Occipital lobe (tissue), 2 donors: ENCODE data around the gene TP53I11. TPM values are rescaled to one million over a fixed set of nuclear protein-coding genes. Genes with fewer than 3 reads are reported as not detected.
A peak's percentile ranks its signal among the peaks of the same experiment; 100 is the strongest.

Source experiments
- DNase-seq: peaks from one replicate; lab custom pipeline; 2025; lab: John Stamatoyannopoulos, UW
- total RNA-seq: library from RNA; depleted of rRNA; stranded (reverse); fragments of >200 nt; gene quantifications from one replicate; pipeline ENCODE4 v1.2.3, GENCODE V29; 2014

TP53I11 gene
- total RNA-seq, 1 donor from 2014 or later: 27.1 TPM

DNA sequence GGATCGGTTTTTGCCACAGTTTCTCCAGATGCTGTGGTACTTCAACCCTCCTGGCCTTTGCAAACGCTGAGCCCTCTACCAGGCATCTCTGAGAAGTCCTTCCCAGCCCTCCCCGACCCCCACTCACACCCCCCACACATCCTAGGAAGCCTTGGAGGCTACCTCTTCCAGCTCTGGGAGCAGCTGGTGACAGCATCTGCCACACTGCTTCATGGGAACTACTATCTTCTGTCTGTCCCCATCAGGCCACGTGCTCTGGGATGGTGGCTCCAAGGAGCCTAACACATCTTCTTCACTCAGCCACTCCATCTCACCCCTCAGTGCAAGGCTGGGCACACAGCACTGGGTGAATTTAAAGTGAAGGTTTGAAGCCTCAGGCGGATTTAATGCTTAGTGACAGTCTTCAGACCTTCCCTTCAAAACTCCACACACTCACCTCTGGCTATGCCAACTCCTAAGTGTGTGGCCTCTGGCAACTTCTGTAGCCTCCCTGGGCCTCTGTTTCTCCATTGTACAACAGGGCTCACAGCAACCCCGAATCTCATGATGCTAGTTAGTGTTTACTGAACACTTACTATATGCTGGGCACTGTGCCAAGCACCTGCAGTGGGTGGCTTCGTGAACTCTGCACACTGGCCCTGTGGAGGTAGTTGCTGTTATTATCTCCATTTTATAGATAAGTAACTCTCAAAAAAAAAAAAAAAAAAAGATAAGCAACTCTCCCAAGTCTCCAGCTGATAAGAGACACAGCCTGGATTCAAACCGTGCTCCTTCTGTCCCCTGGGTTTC is 7.3 kb upstream of the TP53I11 start:
- DNase-seq: no peak

DNA sequence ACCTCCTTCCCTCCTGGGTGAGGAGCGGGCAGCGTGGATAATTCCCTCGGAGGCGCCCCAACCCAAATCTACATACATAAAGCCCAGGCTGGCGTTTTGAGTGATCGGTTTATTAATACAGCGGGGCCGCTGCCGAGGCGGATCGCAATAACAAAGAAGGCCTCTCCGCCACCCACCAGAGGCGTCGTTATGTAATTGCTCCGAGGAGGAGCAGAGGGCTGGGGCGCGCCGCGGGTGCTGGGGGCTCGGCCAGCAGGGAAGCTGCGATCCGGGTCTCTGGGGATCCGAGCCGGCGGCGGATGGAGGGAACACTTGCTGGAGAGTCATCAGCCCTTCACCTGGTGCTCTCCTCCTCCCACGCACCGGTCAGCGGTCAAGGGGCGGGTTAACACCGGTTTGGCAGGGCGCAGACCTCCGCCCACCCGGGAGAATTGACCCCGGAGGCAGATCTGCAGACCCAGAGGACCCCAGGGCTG is 6.4 kb upstream of the TP53I11 start:
- DNase-seq: no peak

DNA sequence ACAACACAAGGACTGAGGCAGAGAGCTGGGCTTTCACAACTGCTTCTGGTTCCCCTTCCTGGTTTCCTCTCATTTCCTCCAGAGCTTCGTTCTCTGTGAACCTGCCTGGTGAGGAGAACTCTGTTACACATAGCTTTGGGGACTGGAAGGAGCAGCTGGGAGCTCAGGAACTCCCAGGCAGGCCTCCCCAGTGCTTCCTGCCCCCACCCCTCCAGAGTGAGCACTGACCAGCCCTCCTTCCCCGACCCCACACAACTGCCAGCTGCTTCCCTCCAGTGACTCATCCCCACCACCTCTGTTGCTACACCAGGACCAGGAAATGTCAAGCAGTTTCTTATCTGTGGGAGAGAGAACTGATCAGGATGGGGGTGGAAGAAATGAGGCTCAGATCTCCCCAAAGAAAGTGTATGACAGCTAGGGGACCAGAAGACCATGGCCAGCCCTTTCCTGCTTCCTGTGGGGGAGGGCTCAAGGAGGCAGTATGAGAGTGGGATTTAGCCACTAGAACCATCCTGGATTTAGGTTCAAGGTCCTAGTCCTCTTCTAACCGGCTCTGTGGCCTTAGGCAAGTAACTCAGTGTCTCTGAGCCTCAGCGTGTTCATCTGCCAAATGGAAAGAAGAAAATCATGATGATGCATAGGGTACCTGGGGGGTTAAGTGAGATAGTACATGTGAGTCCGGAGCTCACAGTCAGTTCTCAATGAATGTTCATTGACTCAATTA is 4.5 kb upstream of the TP53I11 start:
- no peak for DNase-seq

DNA sequence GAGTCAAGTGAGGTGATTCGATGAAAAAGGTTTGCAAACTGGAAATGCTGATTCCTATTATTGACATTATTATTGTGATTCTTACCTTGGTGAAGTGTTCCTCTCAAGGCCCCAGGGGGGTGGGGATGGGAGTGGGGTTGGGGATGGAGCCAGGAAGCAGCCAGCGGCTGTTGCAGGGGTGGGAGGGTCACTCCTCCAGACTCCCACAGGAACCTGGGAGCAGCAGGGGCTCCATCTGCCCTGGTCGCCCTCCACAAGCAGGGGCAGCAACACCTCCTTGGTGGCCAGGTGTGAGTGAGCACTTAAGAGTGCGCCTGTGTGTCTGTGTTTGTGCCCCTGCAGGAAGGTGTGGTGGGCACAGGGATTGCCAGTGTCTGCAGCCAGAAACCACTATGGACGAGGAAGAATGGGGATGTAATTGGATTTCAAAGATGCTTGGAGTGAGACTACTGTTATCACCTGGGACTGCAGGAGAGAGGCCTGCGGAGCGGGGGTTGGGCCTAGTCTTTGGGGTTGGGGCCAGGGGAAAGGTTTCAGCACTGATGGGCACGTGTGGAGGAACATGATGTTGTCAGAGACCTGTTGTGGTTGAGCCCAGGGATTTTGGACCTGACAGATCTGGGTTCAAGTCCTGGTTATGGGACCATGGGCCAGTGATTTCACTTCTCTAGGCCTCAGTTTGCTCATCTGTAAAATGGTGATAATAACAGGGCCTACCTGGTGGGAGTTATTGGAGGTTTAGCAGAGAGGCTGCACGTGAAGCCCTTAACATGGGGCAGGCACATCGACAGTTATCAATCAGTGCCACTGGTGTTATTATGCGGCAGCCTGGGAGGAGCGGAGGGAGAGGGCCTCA is 3.6 kb upstream of the TP53I11 start:
- DNase-seq: no peak

DNA sequence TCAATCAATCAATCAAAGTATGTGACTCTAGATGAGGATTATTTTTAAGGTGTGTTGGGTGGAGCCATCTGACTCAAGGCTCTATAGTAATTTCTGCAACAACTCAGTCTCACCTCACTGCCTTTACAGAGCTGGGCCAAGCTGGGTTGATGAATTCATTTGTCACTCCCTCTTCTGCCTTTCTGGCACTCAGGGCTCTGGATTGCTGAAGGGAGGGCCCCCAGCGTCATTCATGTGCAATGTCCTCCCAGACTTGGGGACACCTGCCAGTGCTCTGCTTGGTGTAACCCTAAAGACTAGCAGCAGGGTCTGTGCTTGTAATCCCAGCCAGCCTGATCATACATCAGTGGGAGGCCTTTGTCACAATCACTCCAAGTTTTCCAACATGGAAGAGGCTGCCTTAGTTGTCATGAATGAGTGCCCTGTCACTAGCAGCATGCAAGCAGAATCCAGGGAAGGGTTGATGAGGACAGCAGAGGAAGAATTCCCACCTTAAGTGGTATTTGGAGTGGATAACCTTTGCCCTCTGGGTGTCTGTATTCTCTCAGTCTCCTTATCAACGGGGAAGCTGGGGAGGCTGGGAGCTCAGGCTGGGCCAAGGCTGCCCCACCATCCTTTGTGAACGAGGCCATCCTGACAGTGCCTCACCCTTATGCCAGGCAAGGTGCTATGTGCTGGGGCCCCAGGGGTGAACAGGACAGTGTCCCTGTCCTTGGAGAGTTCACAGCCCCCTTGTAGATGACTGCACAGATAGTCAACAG is 2.0 kb upstream of the TP53I11 start:
- no peak for DNase-seq

DNA sequence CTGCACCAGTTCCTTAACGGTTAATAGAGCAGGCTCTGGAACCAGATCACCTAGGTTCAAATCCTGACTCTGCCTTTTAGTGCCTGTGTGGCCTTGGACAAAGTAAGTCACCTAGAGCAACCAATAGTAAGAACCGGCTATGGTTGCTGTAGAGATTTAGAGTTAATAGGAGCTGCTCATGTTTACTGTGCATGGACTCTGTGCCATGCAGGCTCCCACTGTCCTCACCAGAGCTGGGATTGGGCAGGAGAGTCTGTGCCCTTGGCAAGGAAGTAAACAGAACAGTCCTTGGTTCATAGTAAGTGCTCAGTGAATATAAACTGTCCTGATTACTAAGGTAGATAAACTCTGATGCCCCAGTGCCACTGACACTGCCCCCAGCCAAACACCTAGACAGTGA is 1.4 kb upstream of the TP53I11 start:
- no peak for DNase-seq

DNA sequence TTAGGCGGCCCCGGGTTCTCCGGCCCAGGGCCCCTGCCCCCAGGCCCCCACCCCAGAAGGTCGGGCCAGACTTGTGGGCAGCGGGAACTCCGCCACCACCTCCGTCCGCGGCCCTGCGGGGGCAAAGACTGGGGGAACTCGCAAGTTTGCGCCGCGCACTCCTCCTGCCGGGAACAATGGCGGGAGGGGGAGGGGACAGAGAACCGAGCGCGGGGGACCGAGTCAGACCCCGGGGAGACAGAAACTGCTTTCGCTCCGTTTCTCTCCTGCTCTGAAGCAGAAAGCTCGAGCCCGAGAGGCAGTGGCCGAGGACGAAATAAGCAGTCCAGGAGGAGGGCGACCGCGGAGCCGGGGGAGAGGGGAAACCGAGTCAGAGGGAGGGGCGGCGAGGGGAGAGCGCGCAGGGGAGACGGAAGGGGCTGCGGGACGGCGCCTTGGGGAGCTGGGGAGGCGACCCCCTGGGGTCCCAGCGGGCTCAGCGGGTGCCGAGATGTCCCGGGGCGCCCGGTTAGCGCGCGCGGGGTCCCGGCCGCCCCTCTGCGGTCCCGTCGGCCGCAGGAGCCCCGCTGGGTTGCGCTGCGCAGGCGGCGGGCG is 555 bp downstream of the TP53I11 start:
- no peak for DNase-seq

DNA sequence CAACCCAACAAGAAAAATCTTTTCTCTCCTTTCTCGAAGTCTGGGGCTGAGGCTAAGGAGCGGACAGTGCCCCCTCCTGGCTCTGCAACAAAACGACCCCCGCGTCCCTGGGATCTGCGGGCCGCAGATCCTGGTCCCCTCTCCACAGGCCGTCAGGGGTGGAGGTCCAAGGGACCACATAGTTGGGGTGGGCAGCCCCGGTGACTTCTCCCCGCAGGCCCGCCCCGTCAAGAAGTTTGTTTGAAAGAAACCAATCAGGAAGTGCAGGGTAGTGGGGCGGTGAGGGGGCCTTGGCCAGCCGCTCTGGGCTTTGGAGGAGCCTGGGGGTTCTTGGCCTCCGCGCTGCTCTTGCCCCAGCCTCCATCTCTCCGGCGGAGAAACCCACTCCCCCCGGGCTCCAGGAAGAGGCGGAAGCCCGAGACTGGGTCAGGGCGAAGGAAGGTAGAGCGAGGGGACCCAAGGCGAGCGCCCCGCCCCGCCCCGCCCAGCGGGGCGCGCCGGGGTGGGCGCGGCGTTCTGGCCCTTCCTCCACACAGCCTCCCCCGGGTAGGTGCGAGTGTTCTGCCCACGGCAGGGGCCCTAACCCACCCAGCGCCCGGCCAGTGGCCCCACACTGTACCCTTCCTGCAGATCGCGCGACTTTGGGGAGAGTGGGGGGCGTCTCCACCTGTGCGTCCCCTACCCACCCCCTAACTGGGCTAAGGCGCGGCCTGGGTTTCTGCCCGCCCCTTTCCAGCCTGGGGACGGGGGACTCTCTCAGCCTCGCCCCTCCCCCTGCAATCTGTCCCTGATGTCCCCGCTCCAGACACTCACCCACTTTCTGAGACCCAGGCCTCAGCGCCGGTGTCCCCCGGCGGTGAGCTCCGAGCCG is 1.3 kb downstream of the TP53I11 start:
- DNase-seq: no peak

DNA sequence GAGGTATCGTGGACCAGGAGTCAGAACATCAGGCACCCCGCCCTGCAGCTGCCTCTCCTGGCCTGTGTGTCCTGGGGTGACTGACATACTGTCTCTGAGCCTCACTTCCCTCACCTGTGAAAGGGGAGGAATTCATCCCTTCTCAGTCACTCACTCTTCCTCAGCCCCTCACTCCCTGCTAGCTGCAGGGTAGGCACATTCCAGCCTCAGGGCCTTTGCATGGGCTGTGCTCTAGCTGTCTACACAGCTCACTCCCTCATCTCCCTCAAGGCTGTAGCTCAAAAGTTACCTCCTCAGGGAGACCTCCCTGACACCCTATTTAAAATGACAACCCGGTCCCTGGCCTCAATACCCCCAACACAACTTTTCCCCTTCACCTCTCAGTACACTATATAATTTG is 2.5 kb downstream of the TP53I11 start:
- no peak for DNase-seq

DNA sequence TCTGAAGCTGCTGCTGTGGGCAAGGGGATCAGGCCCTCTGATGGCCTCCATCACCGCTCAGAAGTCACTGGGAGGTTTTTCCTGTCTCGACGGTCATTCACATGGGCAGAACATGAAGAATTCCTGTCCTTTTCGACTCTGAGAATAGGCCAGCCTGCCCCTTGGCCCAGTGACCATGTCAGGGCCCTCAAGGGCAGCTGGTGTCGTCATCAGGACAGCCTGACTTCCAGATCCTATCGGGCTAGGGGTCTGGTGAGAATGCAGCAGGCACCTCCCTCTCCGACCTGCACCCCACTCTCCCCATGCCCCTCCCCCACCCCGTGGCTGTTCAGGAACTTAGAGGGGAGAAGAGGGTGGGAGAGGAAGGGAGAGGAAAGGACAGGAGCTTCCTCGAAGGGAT is 3.6 kb downstream of the TP53I11 start:
- DNase-seq: no peak

DNA sequence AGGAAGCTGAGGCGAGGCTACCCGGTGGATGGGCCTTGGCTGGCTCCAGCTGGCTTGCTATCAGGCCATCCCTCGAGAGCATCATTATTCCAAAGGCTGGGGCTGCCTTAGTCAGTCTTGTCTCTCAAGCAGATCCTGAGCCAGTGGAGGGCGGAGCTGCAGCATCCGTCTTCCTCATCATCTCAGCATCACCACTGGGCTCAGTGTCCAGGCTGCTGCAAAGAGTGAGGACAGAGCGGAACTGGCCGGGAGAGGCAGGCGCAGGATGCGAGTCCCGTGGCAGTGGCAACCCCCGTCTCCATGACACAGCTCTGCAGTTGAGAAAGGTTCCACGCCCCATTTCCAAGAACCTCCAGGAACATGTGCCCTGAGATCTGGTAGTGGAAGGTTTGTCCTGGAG is 4.4 kb downstream of the TP53I11 start:
- peak; percentile 34 for DNase-seq

DNA sequence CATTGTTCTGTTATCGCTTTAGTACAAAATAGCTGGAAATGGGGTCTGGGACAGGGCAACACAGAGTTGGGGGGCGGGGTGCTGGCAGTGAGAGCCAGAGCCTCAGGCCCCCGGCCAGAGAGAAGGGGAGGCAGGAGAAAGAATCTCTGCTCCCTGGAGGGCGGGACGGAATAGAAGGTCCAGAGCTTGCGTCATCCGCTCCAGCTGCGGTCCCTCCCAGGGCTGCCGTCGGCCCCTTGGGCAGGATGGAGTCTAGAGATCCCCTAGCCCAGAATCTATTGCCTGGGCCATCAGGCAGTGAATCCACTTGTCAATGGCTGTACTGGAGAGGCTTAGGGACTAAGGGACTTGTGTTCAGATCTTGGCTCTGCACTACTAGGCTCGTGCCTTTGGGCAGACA is 5.0 kb downstream of the TP53I11 start:
- DNase-seq: no peak

DNA sequence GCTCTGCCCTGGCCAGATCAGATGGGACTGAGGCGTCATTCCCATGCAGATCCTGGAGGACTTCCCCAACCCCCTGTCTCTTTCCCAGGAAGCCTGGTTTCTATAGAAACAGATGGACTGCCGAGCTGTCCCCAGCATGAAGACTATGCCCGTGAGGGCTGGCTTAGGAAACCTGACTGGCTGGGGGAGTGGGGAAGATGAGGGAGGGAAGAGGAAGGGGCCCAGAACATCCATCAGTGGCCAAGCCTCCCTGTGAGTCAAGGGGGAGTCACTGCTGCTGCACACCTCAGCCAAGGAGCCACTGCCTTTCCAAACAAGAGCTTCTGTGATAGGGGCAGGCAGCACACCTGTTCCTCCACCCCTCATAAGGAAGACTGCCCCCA is 5.8 kb downstream of the TP53I11 start:
- DNase-seq: no peak

DNA sequence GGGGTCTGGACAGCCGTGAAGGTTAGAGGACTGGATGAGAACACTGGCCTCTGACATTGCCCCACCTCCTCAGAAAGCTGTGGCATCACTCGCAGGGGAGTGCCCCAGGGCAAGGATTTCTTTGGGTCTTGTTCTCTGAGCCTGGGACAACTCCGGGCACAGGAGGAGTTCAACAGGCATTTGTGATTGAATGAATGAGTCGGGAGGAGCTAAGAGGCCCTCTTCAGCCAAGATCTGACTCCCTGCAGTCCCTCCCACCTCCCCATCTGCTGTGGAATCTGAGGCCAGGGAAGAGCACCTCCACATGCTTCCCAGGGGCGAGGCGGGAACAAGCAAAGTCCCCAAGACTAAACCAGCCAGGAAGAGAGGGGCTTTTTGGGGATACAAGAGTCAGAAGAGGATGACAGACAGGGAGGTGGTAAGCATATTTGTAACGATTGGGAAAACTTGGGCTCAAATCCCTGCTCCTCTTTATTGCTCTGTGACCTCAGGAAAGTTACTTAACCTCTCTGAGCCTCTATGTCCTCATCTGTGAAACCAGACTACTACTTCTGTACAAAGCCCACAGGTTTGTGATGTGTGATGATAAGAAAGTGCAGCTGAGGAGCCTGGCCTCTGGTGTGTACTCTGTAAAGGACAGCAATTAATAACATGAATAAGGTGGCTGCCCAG is 6.4 kb downstream of the TP53I11 start:
- no peak for DNase-seq

DNA sequence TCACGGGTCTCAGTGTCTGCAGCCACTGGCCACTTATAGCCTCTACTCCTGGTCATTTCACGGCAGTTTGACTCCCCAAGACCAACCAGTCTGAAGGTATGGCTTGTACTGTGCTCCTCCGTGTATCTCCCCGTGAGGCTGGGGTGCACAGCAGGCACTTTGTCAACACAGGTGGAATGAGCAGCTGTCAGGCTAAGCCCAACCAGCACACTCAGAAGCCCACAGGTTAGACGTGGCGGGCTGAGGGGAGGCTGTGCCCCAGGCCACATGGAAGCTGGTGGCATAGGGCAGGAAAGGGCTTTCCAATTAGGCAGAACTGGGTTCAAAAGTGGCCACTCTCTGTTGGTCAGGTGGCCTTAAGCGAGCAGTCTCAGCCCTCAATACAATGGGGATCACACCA is 7.0 kb downstream of the TP53I11 start:
- no peak for DNase-seq

DNA sequence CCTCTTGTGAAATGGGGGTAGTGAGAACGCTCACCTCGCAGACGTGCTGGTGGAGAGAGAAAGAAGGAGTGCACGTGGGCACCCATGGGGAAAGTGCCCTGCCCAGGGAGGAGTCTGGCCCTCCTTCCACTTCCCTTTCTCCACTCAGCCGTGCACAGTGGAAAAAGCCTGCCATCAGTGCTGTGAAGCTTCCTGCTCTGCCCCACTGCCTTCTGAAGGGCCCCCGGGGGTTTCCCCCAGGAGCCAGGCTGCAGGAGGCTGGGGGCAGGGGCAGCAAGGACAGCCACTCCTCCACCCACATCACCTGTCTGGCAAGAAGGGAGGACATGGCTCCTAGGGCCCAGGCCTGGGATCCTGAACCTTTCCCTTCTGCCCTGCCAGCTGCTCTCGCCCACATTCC is 7.6 kb downstream of the TP53I11 start:
- no peak for DNase-seq

DNA sequence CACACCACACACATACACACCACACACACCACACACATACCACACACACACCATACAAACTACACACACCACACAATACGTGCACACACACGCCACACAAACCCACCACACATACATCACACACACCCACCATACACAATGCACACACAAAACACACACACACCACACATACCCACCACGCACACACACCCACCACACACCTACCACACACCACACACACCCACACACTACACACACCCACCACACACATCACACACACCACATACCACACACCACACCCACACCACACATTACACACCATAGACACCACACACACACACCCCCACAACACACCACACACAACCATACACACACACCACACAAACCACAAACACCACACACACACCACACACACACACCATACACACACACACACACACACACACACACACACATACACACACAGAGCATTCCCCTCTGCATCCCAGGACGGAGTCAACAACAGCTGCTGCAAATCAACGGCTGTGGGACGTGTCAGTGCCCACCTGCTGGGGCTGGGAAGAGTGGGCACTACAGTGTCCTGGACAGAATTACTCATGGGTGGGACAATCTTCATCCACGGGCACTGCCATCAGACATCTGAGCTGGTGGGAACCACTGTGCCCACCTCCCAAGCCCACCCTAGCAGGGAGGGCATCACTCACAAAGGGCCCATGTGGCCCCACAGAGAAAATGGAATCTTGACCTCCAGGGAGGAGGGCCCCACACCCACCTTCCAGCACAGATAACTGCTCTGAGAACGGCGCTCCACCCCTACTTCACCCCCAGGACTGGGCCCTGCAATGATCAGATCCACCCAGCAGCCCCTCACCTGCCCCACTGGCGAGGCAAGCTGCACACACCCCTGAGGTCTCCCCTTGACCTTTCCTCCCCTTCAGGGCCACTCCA is 8.4 kb downstream of the TP53I11 start:
- no peak for DNase-seq
